ENCODE results near the gene NAPA.

DNA sequence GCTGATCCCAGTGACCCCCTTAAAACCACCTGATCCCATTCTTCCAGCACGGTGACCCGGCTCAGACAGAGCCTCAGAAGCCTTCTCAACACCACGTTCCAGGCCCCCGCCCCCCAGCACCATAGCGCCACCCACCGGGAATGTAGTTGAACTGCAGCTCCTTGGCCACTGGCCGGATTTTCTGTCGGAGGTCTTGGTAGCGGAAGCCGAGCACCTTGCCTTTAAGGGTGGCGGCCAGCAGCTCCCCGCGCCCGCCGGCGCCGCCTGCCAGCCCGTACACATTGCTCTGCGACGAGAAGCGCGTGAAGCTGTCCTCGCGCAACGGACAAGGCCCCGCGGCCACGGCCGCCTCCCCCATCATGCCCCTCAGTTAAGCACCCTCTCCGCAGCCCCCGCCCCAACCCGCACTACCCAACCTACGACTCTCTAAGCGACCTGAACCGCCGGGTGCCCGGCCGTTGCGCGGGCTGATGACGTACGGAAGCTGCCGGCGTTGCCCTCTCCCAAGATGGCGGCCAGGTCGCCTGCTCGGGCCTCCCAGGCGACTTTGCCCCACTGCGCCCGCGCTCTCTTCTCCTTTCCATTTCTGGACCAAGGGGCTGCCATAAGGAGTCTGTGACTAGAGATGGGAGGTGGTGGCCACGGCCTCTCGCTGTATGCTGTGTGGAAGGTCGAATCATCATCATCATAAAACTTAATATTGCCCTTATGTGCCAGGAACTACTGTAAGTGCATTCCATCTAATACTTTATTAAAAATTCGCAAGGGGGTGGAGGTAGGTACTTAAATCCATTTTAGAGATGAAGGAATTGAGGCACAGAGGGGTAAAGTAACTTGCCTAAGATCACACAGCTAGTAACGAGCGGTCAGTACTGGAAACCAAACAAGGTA lies 30.8 kb downstream of the NAPA start, which contains the start of gene KPTN:
- TF ChIP-seq, protein P1, sequence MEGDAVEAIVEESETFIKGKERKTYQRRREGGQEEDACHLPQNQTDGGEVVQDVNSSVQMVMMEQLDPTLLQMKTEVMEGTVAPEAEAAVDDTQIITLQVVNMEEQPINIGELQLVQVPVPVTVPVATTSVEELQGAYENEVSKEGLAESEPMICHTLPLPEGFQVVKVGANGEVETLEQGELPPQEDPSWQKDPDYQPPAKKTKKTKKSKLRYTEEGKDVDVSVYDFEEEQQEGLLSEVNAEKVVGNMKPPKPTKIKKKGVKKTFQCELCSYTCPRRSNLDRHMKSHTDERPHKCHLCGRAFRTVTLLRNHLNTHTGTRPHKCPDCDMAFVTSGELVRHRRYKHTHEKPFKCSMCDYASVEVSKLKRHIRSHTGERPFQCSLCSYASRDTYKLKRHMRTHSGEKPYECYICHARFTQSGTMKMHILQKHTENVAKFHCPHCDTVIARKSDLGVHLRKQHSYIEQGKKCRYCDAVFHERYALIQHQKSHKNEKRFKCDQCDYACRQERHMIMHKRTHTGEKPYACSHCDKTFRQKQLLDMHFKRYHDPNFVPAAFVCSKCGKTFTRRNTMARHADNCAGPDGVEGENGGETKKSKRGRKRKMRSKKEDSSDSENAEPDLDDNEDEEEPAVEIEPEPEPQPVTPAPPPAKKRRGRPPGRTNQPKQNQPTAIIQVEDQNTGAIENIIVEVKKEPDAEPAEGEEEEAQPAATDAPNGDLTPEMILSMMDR (IDR thresholded peaks at IDR 0.05), result peak; percentile 60 to 94 (median 92)
- peak; percentile 39 to 50 for TF ChIP-seq POLR2A (IDR thresholded peaks at IDR 0.05)
